Activated CD8-positive, alpha-beta memory T cell treated with anti-CD3 and anti-CD28 coated beads, Interleukin-2, amount 50 U/mL, for 24 hours (primary cell): ENCODE results near the gene WFIKKN2.
"Not testable (repeated sequence)": the region's sequence is repeated elsewhere in the genome, so short reads cannot be mapped to it uniquely, and the experiment has no call there.

Source experiments
- DNase-seq: peaks from one replicate; pipeline ENCODE4 v3.0.0-alpha.2; 2020; ENCODE audit errors: extremely low read depth

WFIKKN2 gene

GRCh38 chr17:50835301-50836234 is at the start of gene WFIKKN2:
Gene WFIKKN2 (plus strand): TSS chr17:50835586. CDS start chr17:50835938, 352 bp downstream.
- DNase-seq, result no peak

GRCh38 chr17:50785946-50786570 is 49.3 kb upstream of the WFIKKN2 start:
- no peak for DNase-seq

GRCh38 chr17:50787106-50787505 is 48.3 kb upstream of the WFIKKN2 start:
- DNase-seq, result no peak

GRCh38 chr17:50790618-50791017 is 44.8 kb upstream of the WFIKKN2 start:
- no peak for DNase-seq

GRCh38 chr17:50792132-50792531 is 43.3 kb upstream of the WFIKKN2 start:
- DNase-seq, result no peak

GRCh38 chr17:50793007-50793406 is 42.4 kb upstream of the WFIKKN2 start:
- DNase-seq, result no peak

GRCh38 chr17:50794361-50794760 is 41.0 kb upstream of the WFIKKN2 start:
- DNase-seq, result no peak

- DNase-seq, result no peak
Measured at GRCh38 chr17:50797135-50797810, 38.1 kb upstream of the WFIKKN2 start.

GRCh38 chr17:50798424-50799288 is 36.7 kb upstream of the WFIKKN2 start:
- no peak for DNase-seq

- DNase-seq, result no peak
Measured at GRCh38 chr17:50799582-50799981, 35.8 kb upstream of the WFIKKN2 start.

- no peak for DNase-seq
Measured at GRCh38 chr17:50800196-50800700, 35.1 kb upstream of the WFIKKN2 start.

- DNase-seq, result no peak
Measured at GRCh38 chr17:50802609-50803571, 32.5 kb upstream of the WFIKKN2 start.

GRCh38 chr17:50803676-50804075 is 31.7 kb upstream of the WFIKKN2 start:
- DNase-seq, result no peak

GRCh38 chr17:50804749-50805475 is 30.5 kb upstream of the WFIKKN2 start:
- DNase-seq, result not testable (repeated sequence)

GRCh38 chr17:50805486-50805885 is 29.9 kb upstream of the WFIKKN2 start:
- DNase-seq, result no peak

GRCh38 chr17:50806141-50806643 is 29.2 kb upstream of the WFIKKN2 start:
- DNase-seq, result no peak

- no peak for DNase-seq
Measured at GRCh38 chr17:50807009-50807408, 28.4 kb upstream of the WFIKKN2 start.

- no peak for DNase-seq
Measured at GRCh38 chr17:50807675-50808074, 27.7 kb upstream of the WFIKKN2 start.

GRCh38 chr17:50808413-50808812 is 27.0 kb upstream of the WFIKKN2 start:
- DNase-seq, result no peak
